Epithelial cell of esophagus (primary cell): ENCODE results near the gene FOXF2.

Source experiments
- DNase-seq: peaks from one replicate; pipeline ENCODE4 v3.0.0; 2010; ENCODE audit warnings: low read depth
- H3K4me3 ChIP-seq: 2 replicates; pipeline ENCODE4 v1.5.1; 2011; ENCODE audit warnings: mild to moderate bottlenecking, low read length, control low read depth
- TF ChIP-seq, protein P1 (sequence below): IDR thresholded peaks from 2 replicates; pipeline ENCODE4 v1.5.1; 2011; ENCODE audit warnings: low read depth, mild to moderate bottlenecking, low read length, control low read depth, inconsistent platforms; ENCODE audit not compliant: insufficient read depth; ENCODE audit errors: missing control alignments

FOXF2 gene

GRCh38 chr6:1404713-1405098 is 15.3 kb downstream of the FOXF2 start:
- TF ChIP-seq, protein P1, sequence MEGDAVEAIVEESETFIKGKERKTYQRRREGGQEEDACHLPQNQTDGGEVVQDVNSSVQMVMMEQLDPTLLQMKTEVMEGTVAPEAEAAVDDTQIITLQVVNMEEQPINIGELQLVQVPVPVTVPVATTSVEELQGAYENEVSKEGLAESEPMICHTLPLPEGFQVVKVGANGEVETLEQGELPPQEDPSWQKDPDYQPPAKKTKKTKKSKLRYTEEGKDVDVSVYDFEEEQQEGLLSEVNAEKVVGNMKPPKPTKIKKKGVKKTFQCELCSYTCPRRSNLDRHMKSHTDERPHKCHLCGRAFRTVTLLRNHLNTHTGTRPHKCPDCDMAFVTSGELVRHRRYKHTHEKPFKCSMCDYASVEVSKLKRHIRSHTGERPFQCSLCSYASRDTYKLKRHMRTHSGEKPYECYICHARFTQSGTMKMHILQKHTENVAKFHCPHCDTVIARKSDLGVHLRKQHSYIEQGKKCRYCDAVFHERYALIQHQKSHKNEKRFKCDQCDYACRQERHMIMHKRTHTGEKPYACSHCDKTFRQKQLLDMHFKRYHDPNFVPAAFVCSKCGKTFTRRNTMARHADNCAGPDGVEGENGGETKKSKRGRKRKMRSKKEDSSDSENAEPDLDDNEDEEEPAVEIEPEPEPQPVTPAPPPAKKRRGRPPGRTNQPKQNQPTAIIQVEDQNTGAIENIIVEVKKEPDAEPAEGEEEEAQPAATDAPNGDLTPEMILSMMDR: no peak
- DNase-seq: no peak
- H3K4me3 ChIP-seq: no peak overlapping the region

- TF ChIP-seq, protein P1: no peak
- DNase-seq: no peak
- H3K4me3 ChIP-seq: no peak overlapping the region
These were observed 15.8 kb downstream of the FOXF2 start for GRCh38 chr6:1405221-1405620.

- TF ChIP-seq, protein P1: no peak
- DNase-seq: no peak
- H3K4me3 ChIP-seq: no peak overlapping the region
These were observed 17.1 kb downstream of the FOXF2 start for GRCh38 chr6:1406306-1407072.

DNA sequence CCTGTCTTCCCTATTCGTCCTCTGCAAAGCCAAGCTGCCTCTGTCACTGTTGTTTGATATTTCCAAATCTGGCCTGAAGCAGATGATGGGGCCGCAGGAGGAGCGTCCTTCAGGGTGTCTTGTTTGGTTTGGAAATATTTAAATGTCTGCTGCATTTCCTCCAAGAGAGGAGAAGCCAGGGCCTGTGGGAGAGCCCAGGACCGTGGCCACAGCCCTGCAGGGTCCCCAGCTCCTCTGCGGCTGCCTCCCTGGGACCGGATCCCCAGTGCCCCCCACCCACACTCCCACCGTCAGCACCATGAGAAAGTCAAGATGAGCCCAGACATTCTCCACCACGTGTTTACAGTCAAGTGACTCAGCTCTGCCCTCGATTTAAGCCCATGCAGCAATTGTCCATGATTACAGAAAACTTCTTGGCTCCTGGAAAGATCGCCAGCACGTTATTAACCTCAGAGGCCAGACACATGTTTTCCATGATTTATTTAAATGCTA is 18.2 kb downstream of the FOXF2 start:
- H3K4me3 ChIP-seq: no peak overlapping the region
- no peak for DNase-seq
- TF ChIP-seq, protein P1: no peak

GRCh38 chr6:1409774-1410465 is 20.5 kb downstream of the FOXF2 start:
- TF ChIP-seq, protein P1: no peak
- DNase-seq: no peak

GRCh38 chr6:1412901-1413300 is 23.5 kb downstream of the FOXF2 start:
- TF ChIP-seq, protein P1: no peak
- no peak for DNase-seq

More at GRCh38 chr6:1409774-1410465, 20.5 kb downstream of the FOXF2 start:
- no peak overlapping the region for H3K4me3 ChIP-seq

More at GRCh38 chr6:1412901-1413300, 23.5 kb downstream of the FOXF2 start:
- no peak overlapping the region for H3K4me3 ChIP-seq
